GM18499 (cell line): ENCODE data around the gene ERC2.
"Not testable (repeated sequence)": the region's sequence is repeated elsewhere in the genome, so short reads cannot be mapped to it uniquely, and the experiment has no call there.

ENCODE experiments used
- ATAC-seq: cut with Tn5 transposase; IDR thresholded peaks from one replicate; pipeline ENCODE4 v1.9.1; 2021; ENCODE audit warnings: moderate number of reproducible peaks; ENCODE audit not compliant: insufficient read depth, unreplicated experiment

ERC2 gene

GRCh38 chr3:56096999-56097398 lies 371.3 kb downstream of the ERC2 start:
- ATAC-seq, result no peak

DNA sequence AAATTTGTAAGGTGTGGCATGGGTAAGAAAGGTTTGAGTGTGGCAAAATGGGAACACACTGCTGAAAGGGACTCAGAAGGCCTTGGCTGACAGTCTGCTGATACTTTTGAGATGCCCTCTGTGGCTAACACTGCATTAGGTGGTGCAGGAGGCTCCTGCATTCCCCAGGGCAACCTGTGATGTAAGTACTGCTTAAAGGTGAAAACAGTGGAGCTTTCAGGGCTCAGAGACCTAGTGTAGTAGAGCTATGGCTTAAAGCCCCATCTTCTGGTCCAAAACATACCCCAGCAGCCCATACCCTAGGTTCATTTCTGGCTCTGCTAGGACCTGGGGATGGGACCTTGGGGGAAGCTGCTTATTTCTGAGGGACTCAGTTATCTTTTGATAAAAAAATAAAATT lies 374.1 kb downstream of the ERC2 start:
- no peak for ATAC-seq

DNA sequence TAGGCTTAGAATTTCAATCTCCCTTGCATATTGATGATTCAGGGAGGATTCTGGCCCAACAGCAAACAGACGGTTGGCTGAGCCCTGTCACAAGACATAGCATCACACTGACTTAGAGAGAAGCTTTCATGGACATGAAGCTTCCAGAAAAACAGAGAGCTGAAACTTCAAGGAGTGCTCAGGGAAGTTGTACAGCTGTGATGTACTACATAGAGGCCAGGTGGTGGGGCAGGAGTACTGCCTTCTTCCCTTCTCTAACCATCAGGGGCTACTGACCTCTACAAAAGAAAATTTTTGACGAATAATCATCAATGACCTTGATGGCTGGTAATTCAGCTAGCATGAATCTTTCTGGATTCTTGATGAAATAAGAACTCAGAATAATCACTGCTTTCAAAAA lies 378.5 kb downstream of the ERC2 start:
- ATAC-seq, result no peak

GRCh38 chr3:56087451-56088053 lies 380.7 kb downstream of the ERC2 start:
- no peak for ATAC-seq

DNA sequence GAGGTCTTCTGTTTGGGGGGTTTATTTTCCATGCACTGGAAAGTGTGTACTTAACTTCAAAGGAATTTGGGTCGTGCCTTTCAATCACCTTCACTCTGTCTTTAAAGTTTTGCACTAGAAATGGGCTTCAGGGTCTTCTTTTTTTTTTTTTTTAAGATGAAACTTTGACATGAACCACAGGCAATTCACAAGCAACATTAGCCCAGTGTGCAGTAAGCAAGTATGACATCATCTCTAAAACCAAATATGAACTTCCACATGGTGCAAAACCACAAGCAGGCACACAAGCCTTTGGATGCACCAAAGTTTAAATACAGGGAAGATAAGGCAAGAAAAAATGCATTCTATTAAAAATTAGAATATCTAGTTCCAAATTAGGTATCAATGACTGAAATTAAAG lies 381.9 kb downstream of the ERC2 start:
- no peak for ATAC-seq

- ATAC-seq, result no peak
These were observed 387.0 kb downstream of the ERC2 start for GRCh38 chr3:56081246-56081645.

- ATAC-seq, result no peak
These were observed 391.5 kb downstream of the ERC2 start for GRCh38 chr3:56076746-56077145.

DNA sequence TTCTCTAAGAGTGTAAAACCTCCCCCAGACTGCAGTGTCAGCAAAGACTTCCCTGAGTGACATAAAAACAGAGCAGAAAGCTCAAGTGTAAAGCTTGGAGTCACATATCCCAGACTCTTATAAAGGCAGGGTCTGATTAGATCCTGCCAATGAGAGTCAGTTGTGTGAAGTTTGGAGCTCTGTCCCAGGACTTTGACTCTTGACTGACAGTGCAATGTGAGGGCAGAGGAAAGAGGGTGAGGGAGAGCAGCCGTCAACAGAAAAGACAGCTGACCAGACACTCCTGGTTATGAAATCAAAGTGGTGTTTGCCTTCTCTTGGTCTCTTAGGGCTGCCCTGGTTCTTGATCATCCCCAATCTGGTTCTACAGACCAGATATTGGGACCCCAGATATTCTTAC lies 393.2 kb downstream of the ERC2 start:
- no peak for ATAC-seq

GRCh38 chr3:56069766-56070165 lies 398.5 kb downstream of the ERC2 start:
- no peak for ATAC-seq

- not testable (repeated sequence) for ATAC-seq
These were observed 401.9 kb downstream of the ERC2 start for GRCh38 chr3:56066405-56066804.

DNA sequence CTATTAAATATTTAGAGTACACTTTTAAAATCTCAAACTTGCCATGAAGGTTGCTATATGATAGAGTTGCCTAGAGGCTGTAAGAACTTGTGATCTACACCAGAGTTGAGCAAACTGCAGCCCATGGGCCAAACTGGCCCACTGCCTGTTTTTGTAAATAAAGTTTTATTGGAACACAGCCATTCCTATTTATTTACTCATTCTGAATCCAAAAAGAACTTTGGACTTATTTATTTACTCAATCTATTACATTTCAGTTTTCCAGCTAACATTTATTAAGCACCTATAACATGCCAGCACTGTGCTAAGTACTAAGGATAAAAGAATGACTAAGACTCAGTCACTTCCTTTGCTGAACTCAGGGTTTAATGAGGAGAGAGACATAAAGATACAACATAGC lies 403.6 kb downstream of the ERC2 start:
- no peak for ATAC-seq

DNA sequence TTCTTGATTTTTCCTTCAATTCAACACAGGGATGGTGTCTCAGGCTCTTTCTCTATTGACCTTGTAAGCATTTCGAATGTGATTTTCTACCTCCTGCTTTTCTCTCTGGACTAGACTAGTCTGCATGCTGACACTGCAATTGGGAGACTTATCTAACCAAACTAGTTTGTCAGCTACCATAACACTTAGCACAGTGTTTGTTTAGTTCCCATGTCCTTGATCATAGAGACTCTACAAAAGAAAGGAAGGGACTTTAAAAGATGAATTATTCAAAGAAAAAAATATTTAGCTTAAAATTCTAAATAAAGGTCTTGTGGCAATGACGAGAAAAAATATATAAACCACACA lies 407.0 kb downstream of the ERC2 start:
- ATAC-seq, result no peak

DNA sequence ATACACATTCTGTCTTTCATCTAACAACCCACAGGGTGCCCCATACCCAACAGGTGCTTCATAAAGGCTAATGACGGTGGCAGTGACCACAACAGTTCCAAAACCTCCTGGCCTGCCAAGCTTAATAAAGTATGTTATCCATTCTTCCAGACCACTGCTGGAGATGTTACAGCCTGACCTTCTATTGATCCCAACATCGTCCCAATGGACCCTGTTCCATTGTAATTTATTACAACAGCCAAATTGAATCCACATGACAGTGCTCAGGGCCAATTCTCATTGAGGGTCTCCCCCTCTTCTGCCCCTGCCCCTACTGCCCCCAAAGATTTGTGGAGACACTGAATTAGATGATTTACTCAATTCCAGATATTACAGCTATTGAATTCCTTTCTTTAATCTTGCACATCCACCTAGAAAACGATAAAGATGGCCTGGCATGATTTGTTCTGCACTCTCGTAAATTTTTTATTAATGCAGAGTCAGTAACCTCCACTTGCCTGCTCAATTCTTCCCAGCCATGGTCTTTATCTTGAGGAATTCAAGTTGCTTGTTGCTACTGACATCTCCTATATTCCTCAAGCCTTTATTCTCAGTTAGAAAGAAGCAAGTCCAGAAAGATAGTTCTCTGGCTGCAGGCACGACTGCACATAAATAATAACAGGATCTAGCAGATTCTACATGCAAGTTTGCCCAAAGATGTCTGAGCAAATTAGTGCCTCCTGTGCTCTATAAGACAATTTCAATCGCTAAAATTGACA lies 407.6 kb downstream of the ERC2 start:
- no peak for ATAC-seq

DNA sequence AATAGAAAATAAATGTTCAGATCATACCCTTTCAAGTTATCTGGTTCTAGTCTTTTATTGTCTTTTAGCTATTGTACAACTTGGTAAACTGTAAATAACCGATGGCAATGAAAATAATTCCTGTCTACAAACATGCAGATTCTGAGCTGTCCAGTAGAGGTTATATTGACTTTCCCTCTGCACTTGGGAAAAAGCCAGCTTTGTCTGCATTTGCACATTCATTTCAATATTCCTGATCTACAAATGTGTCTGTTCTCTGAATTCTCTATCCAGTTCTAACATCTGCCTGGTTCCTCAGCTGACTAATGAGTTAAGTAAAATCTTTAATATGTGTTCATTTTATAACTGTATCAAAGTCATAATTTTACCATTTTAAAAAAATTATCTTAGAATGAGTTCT lies 408.5 kb downstream of the ERC2 start:
- ATAC-seq, result no peak

DNA sequence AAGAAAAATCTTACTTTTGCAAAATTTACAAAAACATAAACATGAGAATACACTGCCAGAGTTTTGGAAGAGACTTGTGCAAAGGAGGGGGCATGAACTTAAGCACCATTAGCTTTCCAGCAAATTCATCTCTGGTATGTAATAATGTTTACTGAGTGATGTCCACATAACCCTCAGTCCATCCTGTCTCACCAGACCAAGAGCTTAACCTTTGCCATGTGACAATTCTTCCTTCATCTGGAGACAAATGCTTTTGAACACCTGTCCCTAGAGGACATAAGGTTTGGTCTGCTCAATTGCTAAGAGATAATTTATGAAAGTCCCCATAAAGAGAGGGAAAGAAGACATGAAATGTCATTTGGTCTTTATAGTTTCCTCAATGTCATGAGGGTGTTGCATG lies 412.3 kb downstream of the ERC2 start:
- no peak for ATAC-seq

GRCh38 chr3:56055546-56055945 lies 412.7 kb downstream of the ERC2 start:
- no peak for ATAC-seq

- no peak for ATAC-seq
These were observed 413.4 kb downstream of the ERC2 start for GRCh38 chr3:56054844-56055243.

DNA sequence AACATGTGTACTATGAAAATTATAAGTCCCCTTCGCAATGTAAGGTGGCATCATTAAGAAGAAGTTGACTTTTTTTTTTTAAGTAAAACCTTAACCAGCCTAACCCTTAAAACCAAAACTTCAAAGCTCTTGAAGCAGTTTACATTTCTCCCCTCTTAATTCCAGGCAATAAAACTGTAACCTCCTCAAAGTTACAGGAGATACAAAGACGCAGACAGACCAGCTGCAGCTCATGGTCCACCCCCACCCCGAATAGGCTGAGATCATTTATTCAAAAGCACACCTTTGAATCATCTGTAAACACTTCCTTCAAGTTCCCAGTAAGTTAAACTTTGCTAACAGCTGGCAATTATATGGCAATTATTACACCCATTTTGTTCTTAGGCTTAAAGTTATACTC lies 414.5 kb downstream of the ERC2 start:
- no peak for ATAC-seq

- no peak for ATAC-seq
These were observed 416.1 kb downstream of the ERC2 start for GRCh38 chr3:56052188-56052587.

DNA sequence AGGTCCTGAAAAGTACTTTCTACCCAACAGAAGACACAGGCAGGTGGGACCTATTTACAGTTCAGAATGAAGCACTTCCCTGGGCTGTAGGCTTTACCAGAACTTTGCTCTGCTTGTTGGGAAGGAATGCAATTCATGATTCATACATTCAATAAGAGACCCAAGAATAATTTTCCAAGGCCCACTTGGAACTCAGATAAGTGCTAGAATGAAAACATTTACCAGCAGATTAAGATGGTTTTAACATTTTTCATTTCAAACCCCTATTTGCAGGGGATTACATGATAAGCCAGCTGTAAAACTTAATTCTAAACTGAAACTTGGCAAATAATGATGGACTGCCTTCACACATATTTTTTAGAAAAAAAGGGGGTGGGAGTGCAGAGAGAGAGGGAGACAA lies 417.2 kb downstream of the ERC2 start:
- no peak for ATAC-seq

DNA sequence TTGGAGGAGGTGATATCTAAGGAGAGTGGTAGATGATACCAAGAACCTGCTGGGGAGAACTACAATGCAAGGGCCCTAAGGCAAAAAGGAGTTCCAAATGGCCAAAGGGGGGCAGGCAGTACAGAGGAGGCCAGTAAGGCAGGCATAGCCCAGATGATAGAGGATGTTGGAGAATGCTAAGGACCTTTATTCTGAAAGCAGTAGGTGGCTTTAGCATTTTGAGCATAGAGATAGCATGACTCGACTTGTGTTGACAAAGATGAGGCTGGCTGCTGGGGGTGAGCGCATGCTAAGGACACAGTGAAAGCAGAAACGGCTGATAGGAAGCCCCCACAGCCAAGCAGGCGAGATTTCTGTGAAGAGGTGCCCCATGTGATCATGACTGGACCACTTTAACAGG lies 419.3 kb downstream of the ERC2 start:
- ATAC-seq, result no peak

DNA sequence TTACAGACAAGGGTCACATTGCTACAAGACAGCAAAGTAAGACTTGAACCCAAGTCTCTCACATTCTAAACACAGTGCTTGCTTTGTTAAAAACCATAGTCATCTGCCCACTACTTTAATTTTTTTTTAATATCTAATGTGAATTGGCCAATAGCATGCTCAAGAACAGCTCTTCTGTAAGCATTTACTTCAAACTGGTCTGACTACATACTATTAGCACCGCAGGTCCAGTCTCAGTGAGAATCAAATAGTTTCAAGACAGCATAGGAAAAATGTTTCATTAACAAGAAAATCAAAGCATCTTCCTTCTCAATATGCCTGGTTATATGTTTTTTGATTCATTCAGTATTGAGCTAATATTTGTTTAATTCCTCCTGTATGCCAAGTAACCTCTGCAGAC lies 419.9 kb downstream of the ERC2 start:
- ATAC-seq, result no peak
